T47D (cell line): Measurements from ENCODE around the gene FHIT.

Experiments
- DNase-seq, 2 experiments: peaks; one replicate each; pipeline versions ENCODE4 v3.0.0 to v3.0.0-alpha.2; 2011 to 2012; ENCODE audit warnings: low read depth in 1 of 2, low spot score in 1 of 2
- JUND ChIP-seq: IDR thresholded peaks from 2 replicates; pipeline ENCODE4 v1.6.1; 2012; ENCODE audit warnings: low read depth
- in situ Hi-C: cut with HindIII; loops from 2 replicates; pipeline ENCODE4 v1.10.0; 2016; ENCODE audit warnings: low sequenced_read_pairs, low pct_unique_long_range_greater_than_20kb

FHIT gene

DNA sequence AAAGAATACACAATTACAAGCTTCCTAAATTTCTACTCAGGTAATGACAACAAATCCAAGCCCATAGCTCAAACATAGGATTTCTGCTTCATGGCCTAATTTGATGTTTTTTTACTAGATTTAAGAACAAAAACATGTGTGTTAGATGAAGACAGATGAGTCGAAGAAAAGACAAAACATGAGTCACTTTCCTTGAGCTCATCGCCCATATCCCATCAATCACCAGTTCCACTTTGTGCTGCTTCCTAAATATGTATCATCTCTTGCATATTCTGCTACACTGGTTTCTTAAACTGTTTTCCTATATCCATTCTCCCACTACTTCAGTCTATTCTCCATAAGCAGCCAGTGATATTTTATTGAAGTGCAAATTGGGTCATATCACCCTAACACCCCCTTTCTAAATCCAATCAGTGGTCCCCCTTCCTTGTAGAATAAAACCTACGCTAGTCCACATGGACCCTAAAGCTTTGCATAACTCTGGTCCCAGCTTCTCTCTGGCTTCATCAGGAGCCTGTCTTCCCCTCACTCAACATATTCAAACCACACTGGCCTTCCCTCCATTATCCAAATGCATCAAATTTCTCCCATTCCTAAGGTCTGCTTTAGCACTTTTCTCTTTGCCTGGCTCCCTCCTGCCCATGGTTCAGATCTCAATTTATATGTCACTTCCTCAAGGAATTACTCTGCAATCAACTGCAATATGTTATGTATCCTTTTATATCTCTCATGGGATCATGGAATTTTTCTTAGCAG, 1033.9 kb downstream of the FHIT start:
- in situ Hi-C loops: no loop called here
- no peak for TF ChIP-seq JUND
- DNase-seq: no peak

DNA sequence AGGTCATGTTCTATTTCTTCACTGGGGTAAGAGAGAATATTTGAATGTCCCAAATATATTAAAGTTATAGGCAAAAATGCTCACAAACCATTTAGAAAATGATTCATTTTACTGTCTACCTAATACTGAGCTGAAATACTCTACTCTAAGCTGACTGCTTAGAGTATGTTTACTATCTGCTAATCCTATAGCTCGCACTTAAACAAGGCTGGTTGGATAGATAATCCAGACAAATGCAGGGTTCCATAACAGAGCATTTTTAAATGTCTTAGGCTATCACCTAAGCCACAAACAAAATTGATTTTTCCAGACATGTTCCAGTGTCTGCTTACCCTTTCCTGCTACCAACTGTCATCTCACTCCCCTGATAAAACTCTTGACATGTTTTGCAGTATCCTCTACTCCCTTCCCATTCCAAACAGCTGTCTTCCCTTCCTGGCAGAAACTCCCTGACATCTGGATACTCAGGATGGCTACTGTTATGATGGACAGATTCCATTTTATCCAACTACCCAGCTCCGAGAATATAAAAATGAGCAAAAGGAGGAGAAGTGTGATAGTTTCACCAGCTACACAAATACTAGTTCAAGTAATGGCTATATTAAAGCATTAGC, 1034.7 kb downstream of the FHIT start:
- no peak for TF ChIP-seq JUND
- in situ Hi-C loops: no loop called here
- no peak for DNase-seq

- TF ChIP-seq JUND: no peak
- in situ Hi-C loops: no loop called here
- DNase-seq: no peak
Measured at GRCh38 chr3:60215946-60216345, 1035.3 kb downstream of the FHIT start.

- no peak for DNase-seq
- in situ Hi-C loops: no loop called here
- no peak for TF ChIP-seq JUND
Measured at GRCh38 chr3:60207905-60208304, 1043.3 kb downstream of the FHIT start.

GRCh38 chr3:60206206-60206605, 1045.0 kb downstream of the FHIT start:
- TF ChIP-seq JUND: no peak
- DNase-seq: no peak
- in situ Hi-C loops: no loop called here

DNA sequence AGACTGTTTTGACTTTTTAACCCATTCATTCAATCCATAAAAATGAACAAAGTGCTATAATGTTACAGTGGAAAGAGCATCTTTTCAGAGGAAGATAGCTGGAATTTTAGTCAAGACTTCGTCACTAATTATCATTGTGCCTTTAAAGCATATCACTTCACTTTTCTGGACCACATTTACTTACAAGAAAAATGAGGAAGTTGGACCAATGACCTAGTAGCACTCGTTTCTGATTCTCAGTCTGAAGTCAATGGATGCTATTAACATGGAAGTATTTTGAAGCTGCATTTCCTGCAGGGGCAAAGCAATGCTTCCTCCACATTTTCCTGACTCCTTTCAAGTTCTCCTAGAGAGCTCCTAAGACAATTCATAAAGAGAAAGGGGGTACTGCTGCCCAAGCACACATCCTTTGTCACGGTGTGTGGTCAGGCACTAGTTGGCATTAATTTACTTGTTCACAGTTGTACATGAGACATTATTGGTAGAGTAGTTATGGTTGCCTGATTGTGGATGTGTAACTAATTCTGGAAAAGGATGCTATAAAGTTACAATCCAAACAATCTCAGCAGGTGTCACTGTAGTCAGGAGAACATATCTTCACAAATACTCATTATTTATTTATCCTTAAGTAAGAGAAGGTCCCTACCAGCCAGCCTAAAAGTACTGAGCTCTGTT, 1049.1 kb downstream of the FHIT start:
- DNase-seq: no peak
- no peak for TF ChIP-seq JUND
- in situ Hi-C loops: no loop called here

DNA sequence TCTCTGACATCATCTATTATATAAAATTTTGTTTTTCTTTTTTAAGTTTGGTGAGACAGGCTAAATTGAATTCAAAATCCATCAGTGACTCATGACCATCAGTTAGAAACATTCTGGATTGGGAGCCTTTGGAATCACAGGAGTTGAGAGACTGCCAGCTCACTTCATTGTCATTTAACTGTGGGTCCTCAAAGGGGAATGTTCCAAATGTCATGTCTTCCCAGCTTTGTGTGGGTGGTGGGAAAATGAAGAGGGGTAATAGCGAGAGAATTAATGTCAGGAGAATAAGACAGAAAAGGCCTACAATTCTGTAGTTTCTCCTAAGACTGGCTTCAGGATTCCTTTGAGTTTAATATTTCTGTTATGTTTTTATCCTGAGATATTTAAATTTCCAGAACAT, 1051.9 kb downstream of the FHIT start:
- in situ Hi-C loops: no loop called here
- no peak for TF ChIP-seq JUND
- DNase-seq: no peak

DNA sequence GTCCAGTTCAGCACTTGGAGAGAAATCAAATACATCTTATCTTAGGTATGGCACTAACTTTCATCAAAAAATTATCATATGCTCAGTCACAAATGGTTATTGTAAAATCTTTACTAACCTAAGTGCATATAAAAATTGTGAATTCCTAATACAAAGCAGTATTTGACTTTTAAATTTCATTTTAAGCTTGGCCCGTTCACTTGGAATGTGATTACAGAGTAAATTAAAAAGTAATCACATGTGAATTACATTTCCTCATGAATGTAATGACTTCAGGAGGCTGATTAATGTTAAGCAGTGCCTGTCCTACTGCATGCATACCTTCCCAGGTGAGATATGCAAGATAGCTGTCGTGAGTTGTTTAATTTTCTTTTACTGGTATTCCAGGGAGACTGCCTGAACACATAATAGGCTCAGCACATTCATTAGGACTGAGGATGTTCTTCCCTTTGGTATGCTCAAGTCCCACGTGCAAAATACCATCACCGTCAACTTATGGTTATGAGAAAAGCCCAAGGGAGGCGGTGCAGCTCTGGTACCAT, 1053.0 kb downstream of the FHIT start:
- no peak for TF ChIP-seq JUND
- in situ Hi-C loops: no loop called here

DNA sequence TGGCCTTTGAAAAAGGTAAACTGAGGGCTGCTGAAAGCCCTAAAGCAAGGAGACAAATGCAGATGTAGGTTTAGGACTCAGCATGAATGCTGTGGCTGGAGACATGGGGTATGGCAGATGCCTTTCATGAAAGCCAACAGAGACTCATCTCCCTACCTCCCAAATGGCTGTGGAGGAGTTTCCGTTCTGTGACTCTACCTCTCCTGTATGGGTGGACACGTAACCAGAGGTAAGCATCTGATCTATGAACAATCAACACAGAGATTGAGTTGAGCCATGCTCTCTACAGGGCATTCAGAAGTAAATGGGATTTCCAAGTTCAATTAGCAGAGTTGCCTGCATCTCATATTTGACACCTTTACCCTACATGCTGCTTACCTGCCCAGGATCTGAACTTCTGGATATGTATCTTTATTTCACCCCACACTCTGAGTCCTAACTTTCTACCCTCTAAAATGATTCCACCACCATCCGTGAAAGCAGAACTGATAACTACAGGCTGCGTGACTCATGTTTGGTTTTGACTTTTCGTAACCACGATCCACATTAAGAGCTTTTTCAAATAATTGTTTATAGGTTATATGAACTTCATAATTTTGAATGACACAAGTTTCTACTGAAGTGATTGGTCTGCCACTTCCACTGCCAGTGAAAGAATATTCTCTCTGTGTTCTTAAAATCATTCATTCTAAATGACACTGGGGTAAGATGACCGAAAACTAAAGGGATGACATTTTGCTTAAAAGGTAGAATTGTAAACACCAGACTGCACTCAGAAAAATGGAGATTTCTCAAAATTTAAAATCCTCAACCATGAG, 1058.7 kb downstream of the FHIT start:
- no peak for DNase-seq
- in situ Hi-C loops: no loop called here
- no peak for TF ChIP-seq JUND

More for the DNA sequence above, 1053.0 kb downstream of the FHIT start:
- peak in 1 of 2 experiments; percentile 20 for DNase-seq

GRCh38 chr3:60190073-60190472, 1061.2 kb downstream of the FHIT start:
- TF ChIP-seq JUND: no peak

DNA sequence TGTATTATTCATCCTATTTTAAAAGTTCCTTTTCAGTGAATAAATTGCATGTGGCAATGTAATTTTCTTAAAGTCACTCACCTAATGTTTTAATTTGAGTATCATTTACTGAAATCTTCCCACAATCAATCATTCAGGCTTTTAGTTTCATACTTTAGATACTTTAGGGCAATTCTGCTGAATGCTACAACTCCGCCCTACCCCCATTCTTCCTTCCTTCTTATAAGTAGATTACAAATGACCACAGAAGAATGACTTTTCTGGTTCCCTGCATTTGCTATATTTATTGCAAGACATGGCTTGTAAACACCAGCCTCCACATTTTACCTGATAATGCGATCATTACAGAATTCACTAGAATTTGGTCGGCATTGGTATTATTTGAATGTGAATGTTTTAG, 1061.9 kb downstream of the FHIT start:
- TF ChIP-seq JUND: no peak
- in situ Hi-C loops: no loop called here

More at GRCh38 chr3:60190073-60190472, 1061.2 kb downstream of the FHIT start:
- in situ Hi-C loops: no loop called here
- DNase-seq: no peak

DNA sequence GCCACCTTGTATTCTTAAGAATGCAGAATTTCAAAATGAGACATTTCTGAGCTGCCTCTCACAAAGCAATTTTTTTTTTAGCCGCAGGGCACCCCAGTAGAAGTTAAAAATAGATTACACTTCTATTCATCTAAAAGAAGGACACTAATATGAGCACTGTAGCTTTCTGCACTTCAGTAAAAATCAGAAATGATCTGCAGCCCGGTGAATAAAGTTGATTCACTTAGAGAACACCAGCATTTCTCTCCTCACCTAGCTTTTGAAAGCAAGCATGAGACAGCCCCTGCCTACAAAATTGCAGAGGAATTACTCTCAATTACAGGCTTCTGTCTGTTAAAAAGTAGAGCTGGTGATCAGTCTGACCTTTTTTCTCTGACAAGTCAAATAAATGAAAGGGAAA, 1062.4 kb downstream of the FHIT start:
- in situ Hi-C loops: no loop called here
- no peak for DNase-seq
- TF ChIP-seq JUND: no peak

More for the DNA sequence above, 1061.9 kb downstream of the FHIT start:
- DNase-seq: no peak
